Keratinocyte (primary cell): ENCODE results near the gene TNXB. TPM values are rescaled to one million over a fixed set of nuclear protein-coding genes. Genes with fewer than 3 reads are reported as not detected.
"Not testable (repeated sequence)": the region's sequence is repeated elsewhere in the genome, so short reads cannot be mapped to it uniquely, and the experiment has no call there.

Experiments used
- DNase-seq: peaks from one replicate; pipeline ENCODE4 v3.0.0-alpha.2; 2011; ENCODE audit warnings: low read depth, missing footprints, low spot score
- FAIRE-seq: peaks from 2 replicates; lab custom pipeline; 2011; peaks lifted over from hg19 to GRCh38; lab: Jason Lieb, UNC
- H2AFZ ChIP-seq: 2 replicates; pipeline ENCODE4 v1.6.0; 2012; ENCODE audit warnings: low read length, control low read depth, inconsistent platforms; ENCODE audit not compliant: control insufficient read depth
- H3K27ac ChIP-seq: 2 replicates; pipeline ENCODE4 v1.5.1; 2011; ENCODE audit warnings: low read length; ENCODE audit not compliant: control insufficient read depth, insufficient read depth
- H3K27me3 ChIP-seq: 3 replicates; pipeline ENCODE4 v1.6.0; 2011; ENCODE audit warnings: low read length; ENCODE audit not compliant: control insufficient read depth, insufficient read depth; ENCODE audit errors: extremely low read depth
- H3K36me3 ChIP-seq, 2 experiments: 2 replicates in 1 of 2; 3 replicates in 1 of 2; pipeline ENCODE4 v1.5.1; 2011; ENCODE audit warnings: low read length in 2 of 2, mild to moderate bottlenecking in 1 of 2; ENCODE audit not compliant: control insufficient read depth in 2 of 2, insufficient read depth in 2 of 2; ENCODE audit errors: extremely low read depth in 1 of 2
- H3K4me1 ChIP-seq: 3 replicates; pipeline ENCODE4 v1.5.1; 2011; ENCODE audit warnings: low read length; ENCODE audit not compliant: control insufficient read depth, insufficient read depth; ENCODE audit errors: extremely low read depth
- H3K4me2 ChIP-seq: 3 replicates; pipeline ENCODE4 v1.6.0; 2011; ENCODE audit warnings: low read depth, low read length; ENCODE audit not compliant: control insufficient read depth, insufficient read depth; ENCODE audit errors: extremely low read depth
- H3K4me3 ChIP-seq, 3 experiments: fragments of 200-600 bp in 1 of 3; sonication (generic) in 1 of 3; 2 replicates in 2 of 3; 3 replicates in 1 of 3; pipeline ENCODE4 v1.5.1; 2011 to 2016; ENCODE audit warnings: low read length in 3 of 3, mild to moderate bottlenecking in 3 of 3, control low read depth in 2 of 3, inconsistent platforms in 1 of 3, low read depth in 1 of 3, mixed read lengths in 1 of 3, mixed run types in 1 of 3, moderate library complexity in 1 of 3; ENCODE audit not compliant: control insufficient read depth in 2 of 3, insufficient read depth in 2 of 3; ENCODE audit errors: extremely low read depth in 1 of 3
- H3K79me2 ChIP-seq: 2 replicates; pipeline ENCODE4 v1.6.0; 2012; ENCODE audit warnings: low read length; ENCODE audit not compliant: control insufficient read depth, insufficient read depth
- H3K9ac ChIP-seq: 3 replicates; pipeline ENCODE4 v1.6.0; 2011; ENCODE audit warnings: low read length; ENCODE audit not compliant: control insufficient read depth, insufficient read depth; ENCODE audit errors: extremely low read depth
- H3K9me1 ChIP-seq: 3 replicates; pipeline ENCODE4 v1.6.0; 2011; ENCODE audit warnings: low read length; ENCODE audit not compliant: control insufficient read depth, insufficient read depth; ENCODE audit errors: extremely low read depth
- H3K9me3 ChIP-seq: 2 replicates; pipeline ENCODE4 v1.5.1; 2012; ENCODE audit warnings: low read depth, low read length; ENCODE audit not compliant: control insufficient read depth
- H4K20me1 ChIP-seq: 3 replicates; pipeline ENCODE4 v1.6.0; 2011; ENCODE audit warnings: low read length; ENCODE audit not compliant: control insufficient read depth, insufficient read depth; ENCODE audit errors: extremely low read depth
- dilution Hi-C: fragments of 300-500 bp; cut with MboI; formaldehyde crosslinking; loops from one replicate; pipeline ENCODE4 v1.7.0; 2020; ENCODE audit warnings: low sequenced_read_pairs; ENCODE audit not compliant: extremely low pct_ligation_motif_present
- polyA plus RNA-seq, 5 experiments: library from polyadenylated mRNA; depleted of rRNA in 3 of 5; stranded (reverse) in 3 of 5; stranded (forward) in 1 of 5; unstranded in 1 of 5; fragments of >200 nt; gene quantifications; 1 replicate in 1 of 5; 2 replicates in 3 of 5; 3 replicates in 1 of 5; pipeline versions ENCODE4 v1.2.1 to v1.2.3, GENCODE V29; 2011 to 2012; ENCODE audit warnings: missing spikeins in 2 of 5, low read depth in 1 of 5, low replicate concordance in 1 of 5
- TF ChIP-seq, protein P1 (sequence below), 3 experiments: IDR thresholded peaks in 1 of 3; conservative IDR thresholded peaks in 1 of 3; optimal IDR thresholded peaks in 1 of 3; 2 replicates in 2 of 3; 3 replicates in 1 of 3; pipeline versions ENCODE3 to v1.5.1; 2011; ENCODE audit warnings: low read length in 3 of 3, mild to moderate bottlenecking in 3 of 3, moderate library complexity in 2 of 3, control low read depth in 1 of 3, inconsistent platforms in 1 of 3; ENCODE audit not compliant: insufficient read depth in 2 of 3; ENCODE audit errors: extremely low read depth in 1 of 3

Gene TNXB
- polyA plus RNA-seq, 1 donor (not counting 4 experiments of a cell fraction or from before 2014, with no cell fraction given): 0.25 TPM

GRCh38 chr6:32068867-32069266 lies 40.3 kb downstream of the TNXB start:
- no peak overlapping the region for H3K4me3 ChIP-seq
- dilution Hi-C loops: no loop called here
- no peak overlapping the region for H3K9ac ChIP-seq
- H3K27me3 ChIP-seq: no peaks in the 10 kb centered on the region
- no peaks in the 10 kb centered on the region for H4K20me1 ChIP-seq
- no peaks in the 10 kb centered on the region for H3K36me3 ChIP-seq
- H3K79me2 ChIP-seq: no peaks in the 10 kb centered on the region
- TF ChIP-seq, protein P1, sequence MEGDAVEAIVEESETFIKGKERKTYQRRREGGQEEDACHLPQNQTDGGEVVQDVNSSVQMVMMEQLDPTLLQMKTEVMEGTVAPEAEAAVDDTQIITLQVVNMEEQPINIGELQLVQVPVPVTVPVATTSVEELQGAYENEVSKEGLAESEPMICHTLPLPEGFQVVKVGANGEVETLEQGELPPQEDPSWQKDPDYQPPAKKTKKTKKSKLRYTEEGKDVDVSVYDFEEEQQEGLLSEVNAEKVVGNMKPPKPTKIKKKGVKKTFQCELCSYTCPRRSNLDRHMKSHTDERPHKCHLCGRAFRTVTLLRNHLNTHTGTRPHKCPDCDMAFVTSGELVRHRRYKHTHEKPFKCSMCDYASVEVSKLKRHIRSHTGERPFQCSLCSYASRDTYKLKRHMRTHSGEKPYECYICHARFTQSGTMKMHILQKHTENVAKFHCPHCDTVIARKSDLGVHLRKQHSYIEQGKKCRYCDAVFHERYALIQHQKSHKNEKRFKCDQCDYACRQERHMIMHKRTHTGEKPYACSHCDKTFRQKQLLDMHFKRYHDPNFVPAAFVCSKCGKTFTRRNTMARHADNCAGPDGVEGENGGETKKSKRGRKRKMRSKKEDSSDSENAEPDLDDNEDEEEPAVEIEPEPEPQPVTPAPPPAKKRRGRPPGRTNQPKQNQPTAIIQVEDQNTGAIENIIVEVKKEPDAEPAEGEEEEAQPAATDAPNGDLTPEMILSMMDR (optimal IDR thresholded peaks at IDR 0.05 in 1 of 3, IDR thresholded peaks at IDR 0.05 in 1 of 3, conservative IDR thresholded peaks at IDR 0.05 in 1 of 3; ENCODE audit: extremely low read depth in 1 of 3, insufficient read depth in 2 of 3, low read length in 3 of 3): no peak
- H3K9me3 ChIP-seq: no peaks in the 10 kb centered on the region
- H3K4me1 ChIP-seq: no peaks in the 10 kb centered on the region
- no peaks in the 10 kb centered on the region for H3K9me1 ChIP-seq
- H3K4me2 ChIP-seq: no peak overlapping the region
- DNase-seq (no peak), FAIRE-seq (no peak)
- no peak overlapping the region for H2AFZ ChIP-seq
- no peak overlapping the region for H3K27ac ChIP-seq

DNA sequence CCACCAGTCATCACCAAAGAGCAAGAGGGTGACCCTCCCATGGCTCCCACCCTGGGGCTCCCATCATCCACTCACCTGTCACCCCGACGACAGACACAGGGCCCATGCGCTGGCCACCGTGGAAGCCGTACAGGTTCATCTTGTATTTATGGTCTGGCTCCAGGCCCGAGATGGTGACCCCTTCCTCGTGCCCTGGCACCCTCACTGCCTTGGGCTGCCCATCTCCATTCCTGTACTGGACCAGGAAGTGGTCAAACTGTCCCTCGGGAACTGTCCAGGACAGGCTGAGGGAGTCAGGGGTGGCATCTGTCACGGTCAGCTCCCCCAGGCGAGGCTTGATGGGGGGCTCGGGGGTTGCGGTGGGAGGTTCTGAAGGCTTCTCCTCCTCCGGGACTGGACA lies 40.8 kb downstream of the TNXB start:
- H3K9ac ChIP-seq, FAIRE-seq, H2AFZ ChIP-seq, H4K20me1 ChIP-seq, H3K36me3 ChIP-seq, DNase-seq, H3K27me3 ChIP-seq, H3K79me2 ChIP-seq, H3K27ac ChIP-seq, dilution Hi-C loops, H3K4me2 ChIP-seq, H3K9me3 ChIP-seq, H3K9me1 ChIP-seq, H3K4me3 ChIP-seq, H3K4me1 ChIP-seq: not testable (repeated sequence)

GRCh38 chr6:32067521-32067920 lies 41.6 kb downstream of the TNXB start:
- DNase-seq, H3K36me3 ChIP-seq, H2AFZ ChIP-seq, H3K9me3 ChIP-seq, H3K79me2 ChIP-seq, H3K4me3 ChIP-seq, dilution Hi-C loops, H4K20me1 ChIP-seq, H3K27me3 ChIP-seq, H3K4me2 ChIP-seq, H3K9me1 ChIP-seq, H3K9ac ChIP-seq, H3K4me1 ChIP-seq, H3K27ac ChIP-seq, FAIRE-seq: not testable (repeated sequence)
